Endodermal cell (in vitro differentiated cells): ENCODE results near the gene NCKAP5. TPM values are rescaled to one million over a fixed set of nuclear protein-coding genes. Genes with fewer than 3 reads are reported as not detected.

Experiments
- DNase-seq: peaks from one replicate; pipeline ENCODE4 v3.0.0-alpha.2; 2017
- H3K27ac ChIP-seq: 2 replicates; pipeline ENCODE4 v1.5.1; 2013; ENCODE audit warnings: mild to moderate bottlenecking, low read depth, low read length, moderate library complexity
- H3K27me3 ChIP-seq: 2 replicates; pipeline ENCODE4 v1.6.1; 2013; ENCODE audit warnings: mild to moderate bottlenecking, low read length, moderate library complexity; ENCODE audit not compliant: insufficient read depth, control insufficient read depth, poor library complexity, severe bottlenecking
- H3K36me3 ChIP-seq: 2 replicates; pipeline ENCODE4 v1.7.0; 2013; ENCODE audit warnings: mild to moderate bottlenecking, low read length, moderate library complexity; ENCODE audit not compliant: control insufficient read depth, insufficient read depth
- H3K4me1 ChIP-seq: one replicate; pipeline ENCODE4 v1.7.0; 2013; ENCODE audit warnings: low read length; ENCODE audit not compliant: control insufficient read depth, insufficient read depth
- H3K4me3 ChIP-seq: 2 replicates; pipeline ENCODE4 v1.5.1; 2013; ENCODE audit warnings: mild to moderate bottlenecking, low read length, moderate library complexity
- H3K9ac ChIP-seq: 2 replicates; pipeline ENCODE4 v1.6.1; 2013; ENCODE audit warnings: mild to moderate bottlenecking, low read length, moderate library complexity; ENCODE audit not compliant: poor library complexity, severe bottlenecking; ENCODE audit errors: extremely low read depth
- H3K9me3 ChIP-seq: 2 replicates; pipeline ENCODE4 v1.6.1; 2013; ENCODE audit warnings: mild to moderate bottlenecking, low read length, moderate library complexity; ENCODE audit not compliant: control insufficient read depth
- H3K27ac Mint-ChIP-seq: 2 replicates; pipeline ENCODE4 v1.8.0; 2020; ENCODE audit warnings: mixed read lengths
- H3K27me3 Mint-ChIP-seq: 2 replicates; pipeline ENCODE4 v1.8.0; 2021; ENCODE audit warnings: mild to moderate bottlenecking, mixed read lengths; ENCODE audit not compliant: insufficient read depth
- H3K36me3 Mint-ChIP-seq: 2 replicates; pipeline ENCODE4 v1.8.0; 2020; ENCODE audit warnings: low read depth, mixed read lengths
- H3K4me1 Mint-ChIP-seq: 2 replicates; pipeline ENCODE4 v1.8.0; 2020; ENCODE audit warnings: mixed read lengths
- H3K4me3 Mint-ChIP-seq: 2 replicates; pipeline ENCODE4 v1.8.0; 2020; ENCODE audit warnings: mild to moderate bottlenecking, moderate library complexity, mixed read lengths
- H3K9me3 Mint-ChIP-seq: 2 replicates; pipeline ENCODE4 v1.8.0; 2020; ENCODE audit warnings: mild to moderate bottlenecking, mixed read lengths
- CTCF ChIP-seq: fragments of 200-600 bp; sonication (generic); conservative IDR thresholded peaks from 2 replicates; pipeline ENCODE4 v1.5.0; 2021; ENCODE audit warnings: antibody characterized with exemption, mild to moderate bottlenecking
- WGBS, 2 experiments: methylation state at CpG; one replicate each; pipeline versions ENCODE4 v1.1.5 to v1.1.7; 2013; ENCODE audit warnings: missing lambda C conversion rate in 2 of 2, mixed read lengths in 1 of 2; ENCODE audit not compliant: insufficient coverage in 1 of 2, insufficient read length in 1 of 2; 5-methylcytosine and 5-hydroxymethylcytosine counted together
- total RNA-seq, 2 donors: library from RNA; stranded (reverse); fragmentation: NEBNext Ultra II Directional in 1 of 2; extraction: Animal tissue kit (Norgen Biotek cat#: 25700) in 1 of 2; gene quantifications; 2 replicates in 1 of 2; 3 replicates in 1 of 2; pipeline ENCODE4 v1.2.1, GENCODE V29; 2021

NCKAP5 gene
- total RNA-seq, 2 donors from 2014 or later = 0.58 to 0.92 TPM

- H3K9me3 Mint-ChIP-seq = no peaks in the 10 kb centered on the region
Observed at GRCh38 chr2:132668987-132669907, 899.0 kb downstream of the NCKAP5 start.

GRCh38 chr2:132668189-132668823, 900.0 kb downstream of the NCKAP5 start:
- Histone ChIP-seq H3K36me3 (peaks cover 9% of the 10 kb centered on the region), H3K27me3 (peaks cover 31% of the 10 kb centered on the region), H3K9me3 (no peaks in the 10 kb centered on the region), H3K27ac (no peak overlapping the region), H3K4me3 (peak overlapping the region; percentile 89), H3K4me1 (no peaks in the 10 kb centered on the region), H3K9ac (no peak overlapping the region)
- 15 to 16% methylated on average over 15 to 25 of the region's 25 CpGs for WGBS, 2 experiments
- TF ChIP-seq CTCF = peak; percentile 79
- Mint-ChIP-seq H3K4me3 (peak overlapping the region; percentile 59), H3K27me3 (peaks cover 70% of the 10 kb centered on the region), H3K36me3 (no peaks in the 10 kb centered on the region), H3K9me3 (no peaks in the 10 kb centered on the region), H3K27ac (no peak overlapping the region), H3K4me1 (peaks cover 8% of the 10 kb centered on the region)
- DNase-seq = peak; percentile 87

More at GRCh38 chr2:132668987-132669907, 899.0 kb downstream of the NCKAP5 start:
- Histone ChIP-seq H3K36me3 (peaks cover 9% of the 10 kb centered on the region), H3K9ac (no peak overlapping the region), H3K4me3 (peak overlapping the region; percentile 89), H3K27me3 (peaks cover 31% of the 10 kb centered on the region), H3K9me3 (no peaks in the 10 kb centered on the region), H3K4me1 (no peaks in the 10 kb centered on the region), H3K27ac (no peak overlapping the region)
- Mint-ChIP-seq H3K27ac (no peak overlapping the region), H3K4me3 (peak overlapping the region; percentile 59), H3K36me3 (no peaks in the 10 kb centered on the region), H3K27me3 (peaks cover 77% of the 10 kb centered on the region), H3K4me1 (peaks cover 8% of the 10 kb centered on the region)
- WGBS, 2 experiments = 0 to 1% methylated on average over 22 to 80 of the region's 80 CpGs
- TF ChIP-seq CTCF = peak; percentile 55
- peak; percentile 86 for DNase-seq

DNA sequence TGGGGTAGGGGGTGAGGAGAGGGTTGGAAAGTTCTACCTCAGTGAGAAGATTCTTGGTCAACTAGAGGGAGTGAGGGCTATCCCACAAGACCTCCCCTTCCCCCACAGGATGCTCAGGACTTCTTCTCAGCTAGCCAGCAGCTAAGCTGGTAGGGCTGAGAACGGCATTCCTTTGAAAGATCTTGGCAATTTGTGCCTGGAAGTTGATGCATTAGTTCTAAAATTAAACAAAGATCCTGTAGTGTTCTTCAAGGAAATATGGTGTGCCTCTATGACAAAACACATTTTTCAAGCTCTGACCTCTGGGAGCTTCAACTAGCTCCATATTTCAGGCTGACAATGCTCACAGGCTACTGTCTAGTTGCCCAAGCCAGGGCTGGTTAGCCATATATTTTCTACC, 900.6 kb downstream of the NCKAP5 start:
- H3K36me3 ChIP-seq = peaks cover 15% of the 10 kb centered on the region
- Mint-ChIP-seq H3K27ac (no peak overlapping the region), H3K4me1 (peaks cover 8% of the 10 kb centered on the region), H3K36me3 (no peaks in the 10 kb centered on the region), H3K4me3 (no peak overlapping the region), H3K27me3 (peaks cover 67% of the 10 kb centered on the region), H3K9me3 (no peaks in the 10 kb centered on the region)
- H3K9me3 ChIP-seq = no peaks in the 10 kb centered on the region
- 90 to 100% methylated on average over 1 of the region's 1 CpG for WGBS, 2 experiments
- H3K4me1 ChIP-seq = no peaks in the 10 kb centered on the region
- H3K4me3 ChIP-seq = peak overlapping the region; percentile 89
- peaks cover 31% of the 10 kb centered on the region for H3K27me3 ChIP-seq
- DNase-seq = no peak
- no peak overlapping the region for H3K9ac ChIP-seq
- no peak for TF ChIP-seq CTCF
- H3K27ac ChIP-seq = no peak overlapping the region
